ENCODE data around the gene MUSK.

Gene MUSK

GRCh38 chr9:110668570-110669167, at the start of gene MUSK:
Gene MUSK, plus strand, starts transcription at chr9:110668791. Its CDS starts 114 bp downstream, at chr9:110668905.
- FAIRE-seq = no peak

GRCh38 chr9:110619831-110620230, 48.8 kb upstream of the MUSK start:
- no peak for FAIRE-seq

- FAIRE-seq = no peak
These were observed 47.9 kb upstream of the MUSK start for GRCh38 chr9:110620726-110621125.

GRCh38 chr9:110622368-110622767, 46.2 kb upstream of the MUSK start:
- FAIRE-seq = no peak

GRCh38 chr9:110623462-110624025, 45.0 kb upstream of the MUSK start:
- FAIRE-seq = peak; percentile 95

- no peak for FAIRE-seq
These were observed 42.3 kb upstream of the MUSK start for GRCh38 chr9:110626101-110626829.

GRCh38 chr9:110635589-110635988, 33.0 kb upstream of the MUSK start:
- no peak for FAIRE-seq

GRCh38 chr9:110638381-110638954, 30.1 kb upstream of the MUSK start:
- peak; percentile 97 for FAIRE-seq

- FAIRE-seq = no peak
These were observed 27.9 kb upstream of the MUSK start for GRCh38 chr9:110640736-110641135.

GRCh38 chr9:110641293-110641692, 27.3 kb upstream of the MUSK start:
- no peak for FAIRE-seq

- FAIRE-seq = no peak
These were observed 19.9 kb upstream of the MUSK start for GRCh38 chr9:110648696-110649095.

GRCh38 chr9:110650261-110650660, 18.3 kb upstream of the MUSK start:
- no peak for FAIRE-seq

GRCh38 chr9:110650991-110651411, 17.6 kb upstream of the MUSK start:
- no peak for FAIRE-seq

GRCh38 chr9:110655754-110656641, 12.6 kb upstream of the MUSK start:
- no peak for FAIRE-seq

- no peak for FAIRE-seq
These were observed 8.6 kb upstream of the MUSK start for GRCh38 chr9:110659891-110660541.

GRCh38 chr9:110669433-110669832, 842 bp downstream of the MUSK start:
- FAIRE-seq = no peak

GRCh38 chr9:110671849-110672248, 3.3 kb downstream of the MUSK start:
- FAIRE-seq = no peak

- no peak for FAIRE-seq
These were observed 4.4 kb downstream of the MUSK start for GRCh38 chr9:110672873-110673510.

- no peak for FAIRE-seq
These were observed 18.9 kb downstream of the MUSK start for GRCh38 chr9:110687497-110687896.

GRCh38 chr9:110688329-110688728, 19.7 kb downstream of the MUSK start:
- no peak for FAIRE-seq

- no peak for FAIRE-seq
These were observed 22.5 kb downstream of the MUSK start for GRCh38 chr9:110691002-110691549.

All from islet of Langerhans (tissue), 1 donor.